Endothelial cell of umbilical vein (primary cell): ENCODE measurements around the gene NECTIN3. TPM values are rescaled to one million over a fixed set of nuclear protein-coding genes. Genes with fewer than 3 reads are reported as not detected.

Source experiments
- BruUV-seq: library from RNA; stranded (reverse); fragments of 400-500 nt; replicated peaks from 2 replicates; lab custom pipeline; 2021; lab: Mats Ljungman, UMichigan
- CTCF ChIA-PET: fragments of 300-600, 350-600 bp; sonication (Branson Sonifier 250); formaldehyde crosslinking; loops from one replicate; lab custom pipeline; 2021; ENCODE audit warnings: antibody characterized with exemption, inconsistent platforms; lab: Charles Lee
- POLR2A ChIA-PET: fragments of 300-600, 350-600 bp; sonication (Branson Sonifier 250); formaldehyde crosslinking; loops from one replicate; lab custom pipeline; 2021; ENCODE audit warnings: antibody characterized with exemption, inconsistent platforms; lab: Charles Lee
- DNase-seq: peaks from one replicate; pipeline ENCODE4 v3.0.0-alpha.2; 2011; ENCODE audit warnings: low read depth, low spot score
- FAIRE-seq: peaks from 2 replicates; lab custom pipeline; 2011; peaks lifted over from hg19 to GRCh38; lab: Jason Lieb, UNC
- H2AFZ ChIP-seq: 2 replicates; pipeline ENCODE4 v1.6.0; 2012; ENCODE audit warnings: low read depth, low read length, control low read depth, inconsistent platforms
- H3K27ac ChIP-seq: 2 replicates; pipeline ENCODE4 v1.5.1; 2011; ENCODE audit warnings: low read depth, mild to moderate bottlenecking, control low read depth, low read length, moderate library complexity; ENCODE audit not compliant: insufficient read depth
- H3K27me3 ChIP-seq, 2 experiments: 2 replicates each; pipeline versions ENCODE4 v1.6.0 to v1.6.1; 2011; ENCODE audit warnings: low read length in 2 of 2, mixed read lengths in 1 of 2; ENCODE audit not compliant: control insufficient read depth in 2 of 2, insufficient read depth in 2 of 2
- H3K36me3 ChIP-seq, 2 experiments: 2 replicates in 1 of 2; 3 replicates in 1 of 2; pipeline ENCODE4 v1.5.1; 2011; ENCODE audit warnings: low read length in 2 of 2, mild to moderate bottlenecking in 1 of 2, moderate library complexity in 1 of 2; ENCODE audit not compliant: control insufficient read depth in 2 of 2, insufficient read depth in 2 of 2; ENCODE audit errors: extremely low read depth in 1 of 2
- H3K4me1 ChIP-seq: 3 replicates; pipeline ENCODE4 v1.5.1; 2011; ENCODE audit warnings: mild to moderate bottlenecking, low read length; ENCODE audit not compliant: control insufficient read depth, insufficient read depth; ENCODE audit errors: extremely low read depth
- H3K4me2 ChIP-seq: 2 replicates; pipeline ENCODE4 v1.6.1; 2011; ENCODE audit warnings: low read length, control low read depth, mixed read lengths; ENCODE audit not compliant: insufficient read depth
- H3K4me3 ChIP-seq, 3 experiments: fragments of 200-600 bp in 1 of 3; sonication (generic), shearing (Covaris generic) in 1 of 3; replicated peaks in 1 of 3; 2 replicates each; pipeline ENCODE4 v1.5.1; 2011 to 2016; ENCODE audit warnings: control low read depth in 3 of 3, low read length in 3 of 3, mild to moderate bottlenecking in 2 of 3, inconsistent platforms in 1 of 3, low read depth in 1 of 3, moderate library complexity in 1 of 3; ENCODE audit not compliant: insufficient read depth in 1 of 3
- H3K79me2 ChIP-seq: 2 replicates; pipeline ENCODE4 v1.6.0; 2012; ENCODE audit warnings: low read length, inconsistent platforms; ENCODE audit not compliant: control insufficient read depth, insufficient read depth
- H3K9ac ChIP-seq: replicated peaks from 2 replicates; pipeline ENCODE3; 2011; ENCODE audit warnings: low read length, control low read depth; ENCODE audit not compliant: insufficient read depth; ENCODE audit errors: extremely low read depth
- H3K9me1 ChIP-seq: replicated peaks from 3 replicates; pipeline ENCODE4 v1.6.0; 2011; ENCODE audit warnings: mild to moderate bottlenecking, low read length; ENCODE audit not compliant: control insufficient read depth, insufficient read depth; ENCODE audit errors: extremely low read depth
- H3K9me3 ChIP-seq: replicated peaks from 2 replicates; pipeline ENCODE4 v1.5.1; 2012; ENCODE audit warnings: low read length, inconsistent platforms; ENCODE audit not compliant: control insufficient read depth, insufficient read depth
- H4K20me1 ChIP-seq: replicated peaks from 2 replicates; pipeline ENCODE3; 2011; ENCODE audit warnings: mild to moderate bottlenecking, low read length; ENCODE audit not compliant: control insufficient read depth, insufficient read depth; ENCODE audit errors: extremely low read depth
- EZH2 ChIP-seq: IDR thresholded peaks from 2 replicates; pipeline ENCODE4 v1.6.1; 2012; ENCODE audit warnings: borderline replicate concordance, low read depth, mild to moderate bottlenecking, moderate library complexity, low read length, inconsistent platforms; ENCODE audit not compliant: severe bottlenecking
- FOS ChIP-seq: IDR thresholded peaks from 2 replicates; pipeline ENCODE4 v1.6.1; 2011; ENCODE audit warnings: mild to moderate bottlenecking, low read length, moderate library complexity, borderline replicate concordance; ENCODE audit not compliant: insufficient read depth
- GATA2 ChIP-seq: IDR thresholded peaks from 2 replicates; pipeline ENCODE4 v1.7.0; 2011; ENCODE audit warnings: low read depth, mild to moderate bottlenecking, moderate library complexity, mixed read lengths, low read length; ENCODE audit not compliant: insufficient read length, insufficient read depth
- JUN ChIP-seq: IDR thresholded peaks from 2 replicates; pipeline ENCODE4 v1.6.1; 2011; ENCODE audit warnings: borderline replicate concordance, low read depth; ENCODE audit not compliant: insufficient read length, insufficient read depth
- MAX ChIP-seq: IDR thresholded peaks from 2 replicates; pipeline ENCODE4 v1.6.1; 2011; ENCODE audit not compliant: insufficient read depth, insufficient read length
- MYC ChIP-seq: IDR thresholded peaks from one replicate; pipeline ENCODE4 v1.6.1; 2011; ENCODE audit warnings: mild to moderate bottlenecking, low read depth, low read length
- POLR2A ChIP-seq: IDR thresholded peaks from 2 replicates; pipeline ENCODE4 v1.6.1; 2012; ENCODE audit warnings: low read depth, mild to moderate bottlenecking, control low read depth, low read length
- POLR2AphosphoS5 ChIP-seq: IDR thresholded peaks from 2 replicates; pipeline ENCODE4 v1.6.1; 2012; ENCODE audit warnings: low read depth, mild to moderate bottlenecking, control low read depth, low read length, moderate library complexity; ENCODE audit not compliant: insufficient read depth
- dilution Hi-C: fragments of 300-500 bp; cut with MboI; formaldehyde crosslinking; loops from one replicate; pipeline ENCODE4 v1.15.0; 2019; ENCODE audit warnings: low sequenced_read_pairs; ENCODE audit not compliant: extremely low pct_ligation_motif_present
- intact Hi-C: fragments of 100-400 bp; cut with micrococcal nuclease; formaldehyde crosslinking; loops from one replicate; pipeline ENCODE4 v1.10.0; 2022
- polyA plus RNA-seq, 4 experiments: library from polyadenylated mRNA; depleted of rRNA in 3 of 4; stranded (reverse) in 3 of 4; unstranded in 1 of 4; fragments of >200 nt; gene quantifications; 2 replicates each; pipeline versions ENCODE4 v1.2.1 to v1.2.3, GENCODE V29; 2011 to 2012; ENCODE audit warnings: missing spikeins in 1 of 4
- total RNA-seq: library from RNA; stranded (reverse); gene quantifications from 2 replicates; pipeline ENCODE4 v1.2.3, GENCODE V29; 2021
- TF ChIP-seq, protein P1 (sequence below), 2 donors: IDR thresholded peaks; 1 replicate in 1 of 2; 2 replicates in 1 of 2; pipeline ENCODE4 v1.5.1; 2011; ENCODE audit warnings: low read length in 2 of 2, mild to moderate bottlenecking in 2 of 2, moderate library complexity in 2 of 2, control low read depth in 1 of 2, inconsistent platforms in 1 of 2, low read depth in 1 of 2; ENCODE audit not compliant: insufficient read depth in 1 of 2; ENCODE audit errors: extremely low read depth in 1 of 2

Gene NECTIN3
- total and polyA plus RNA-seq, 2 donors (not counting 3 experiments of a cell fraction or from before 2014, with no cell fraction given), result 14.3 to 26.9 TPM

GRCh38 chr3:111159391-111159790 lies 87.8 kb downstream of the NECTIN3 start:
- Histone ChIP-seq H3K27me3 (no peaks in the 10 kb centered on the region), H3K4me2 (no peak overlapping the region), H3K27ac (no peak overlapping the region), H3K4me3 (no peak overlapping the region), H4K20me1 (no peaks in the 10 kb centered on the region), H2AFZ (no peak overlapping the region), H3K4me1 (no peaks in the 10 kb centered on the region), H3K36me3 (no peaks in the 10 kb centered on the region), H3K9ac (no peak overlapping the region), H3K79me2 (no peaks in the 10 kb centered on the region), H3K9me1 (no peaks in the 10 kb centered on the region), H3K9me3 (no peaks in the 10 kb centered on the region)
- FAIRE-seq (no peak), DNase-seq (no peak)
- TF ChIP-seq GATA2 (no peak), POLR2A (no peak), MAX (no peak), POLR2AphosphoS5 (no peak), FOS (no peak), JUN (no peak), MYC (no peak), EZH2 (no peak)
- TF ChIP-seq, protein P1, sequence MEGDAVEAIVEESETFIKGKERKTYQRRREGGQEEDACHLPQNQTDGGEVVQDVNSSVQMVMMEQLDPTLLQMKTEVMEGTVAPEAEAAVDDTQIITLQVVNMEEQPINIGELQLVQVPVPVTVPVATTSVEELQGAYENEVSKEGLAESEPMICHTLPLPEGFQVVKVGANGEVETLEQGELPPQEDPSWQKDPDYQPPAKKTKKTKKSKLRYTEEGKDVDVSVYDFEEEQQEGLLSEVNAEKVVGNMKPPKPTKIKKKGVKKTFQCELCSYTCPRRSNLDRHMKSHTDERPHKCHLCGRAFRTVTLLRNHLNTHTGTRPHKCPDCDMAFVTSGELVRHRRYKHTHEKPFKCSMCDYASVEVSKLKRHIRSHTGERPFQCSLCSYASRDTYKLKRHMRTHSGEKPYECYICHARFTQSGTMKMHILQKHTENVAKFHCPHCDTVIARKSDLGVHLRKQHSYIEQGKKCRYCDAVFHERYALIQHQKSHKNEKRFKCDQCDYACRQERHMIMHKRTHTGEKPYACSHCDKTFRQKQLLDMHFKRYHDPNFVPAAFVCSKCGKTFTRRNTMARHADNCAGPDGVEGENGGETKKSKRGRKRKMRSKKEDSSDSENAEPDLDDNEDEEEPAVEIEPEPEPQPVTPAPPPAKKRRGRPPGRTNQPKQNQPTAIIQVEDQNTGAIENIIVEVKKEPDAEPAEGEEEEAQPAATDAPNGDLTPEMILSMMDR (IDR thresholded peaks at IDR 0.05; ENCODE audit: extremely low read depth in 1 of 2, insufficient read depth in 1 of 2, low read depth in 1 of 2, low read length in 2 of 2), result no peak
- dilution Hi-C loops, result no loop called here
- BruUV-seq, result no TSS peak
- ChIA-PET CTCF (no interaction called here), POLR2A (no interaction called here)
- intact Hi-C loops, result no loop called here
